DMS153 (cell line): Measurements from ENCODE around the gene ASB4.
A peak's percentile ranks its signal among the peaks of the same experiment; 100 is the strongest.

Experiments
- DNase-seq: peaks from one replicate; lab custom pipeline; 2025; lab: John Stamatoyannopoulos, UW

Gene ASB4

GRCh38 chr7:95526128-95526738 lies 40.5 kb downstream of the ASB4 start:
- DNase-seq: no peak

DNA sequence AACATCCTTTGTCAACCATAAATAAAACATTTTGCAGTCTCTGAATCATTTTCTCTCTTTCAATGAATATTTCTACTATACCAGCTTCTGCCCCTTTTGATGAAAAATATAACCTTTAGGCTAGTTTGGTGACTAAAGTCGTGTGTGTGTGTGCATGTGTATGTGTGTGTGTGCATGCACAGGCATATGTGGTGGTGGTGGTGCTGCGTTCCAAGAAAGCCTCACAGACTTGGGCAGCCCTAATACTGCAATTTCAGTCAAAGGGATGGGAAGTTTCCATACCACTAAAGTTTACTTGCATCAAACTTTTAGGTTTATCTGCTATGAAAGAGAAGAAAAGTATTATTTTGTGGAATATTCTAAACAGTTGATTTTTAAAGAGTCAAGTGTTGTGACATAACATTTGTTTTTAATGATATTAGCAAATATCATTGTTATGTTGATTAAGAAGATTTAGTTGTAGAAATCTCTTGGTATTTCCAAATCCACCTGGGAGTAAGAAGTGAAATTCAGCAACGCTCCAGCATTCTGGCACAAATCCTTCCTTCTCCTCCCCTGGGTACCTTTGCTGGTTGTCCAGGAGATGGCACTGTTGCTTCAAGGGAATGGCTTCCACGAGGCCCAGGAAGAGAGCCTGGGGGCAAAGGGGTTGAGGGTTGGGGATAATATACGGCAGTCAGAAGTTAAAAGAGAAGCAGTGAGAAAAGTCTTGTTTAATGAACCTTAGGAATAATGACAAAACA lies 41.5 kb downstream of the ASB4 start:
- peak; percentile 30 for DNase-seq

DNA sequence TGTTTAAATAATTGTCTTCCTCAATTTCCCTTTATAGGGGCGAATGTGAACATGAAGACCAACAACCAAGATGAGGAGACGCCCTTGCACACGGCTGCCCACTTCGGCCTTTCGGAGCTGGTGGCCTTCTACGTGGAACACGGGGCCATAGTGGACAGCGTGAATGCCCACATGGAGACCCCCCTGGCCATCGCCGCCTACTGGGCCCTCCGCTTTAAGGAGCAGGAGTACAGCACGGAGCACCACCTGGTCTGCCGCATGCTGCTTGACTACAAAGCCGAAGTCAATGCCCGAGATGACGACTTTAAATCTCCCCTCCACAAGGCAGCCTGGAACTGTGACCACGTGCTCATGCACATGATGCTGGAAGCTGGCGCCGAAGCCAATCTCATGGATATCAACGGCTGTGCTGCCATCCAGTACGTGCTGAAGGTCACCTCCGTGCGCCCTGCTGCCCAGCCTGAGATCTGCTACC lies 42.1 kb downstream of the ASB4 start:
- DNase-seq: no peak

GRCh38 chr7:95529701-95530100 lies 44.0 kb downstream of the ASB4 start:
- DNase-seq: no peak

DNA sequence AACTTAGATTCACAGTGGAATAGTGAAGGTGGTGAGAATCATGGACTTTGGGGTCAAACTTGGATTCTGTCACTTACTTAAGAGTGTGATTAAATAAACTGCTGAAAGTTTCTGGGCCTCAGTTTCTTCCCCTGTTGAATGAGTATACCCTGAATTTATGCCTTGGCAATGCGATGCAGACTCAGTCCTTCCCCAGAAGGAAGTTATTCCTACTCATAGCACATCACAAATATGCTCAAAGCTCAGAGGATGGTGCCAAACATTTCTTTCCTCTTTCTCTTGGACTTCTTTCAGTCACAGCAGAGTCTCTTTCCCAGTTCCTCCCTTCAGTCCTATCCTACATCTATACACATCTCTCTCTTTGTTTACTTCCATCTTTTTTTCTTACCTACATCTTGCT lies 45.1 kb downstream of the ASB4 start:
- DNase-seq: no peak

DNA sequence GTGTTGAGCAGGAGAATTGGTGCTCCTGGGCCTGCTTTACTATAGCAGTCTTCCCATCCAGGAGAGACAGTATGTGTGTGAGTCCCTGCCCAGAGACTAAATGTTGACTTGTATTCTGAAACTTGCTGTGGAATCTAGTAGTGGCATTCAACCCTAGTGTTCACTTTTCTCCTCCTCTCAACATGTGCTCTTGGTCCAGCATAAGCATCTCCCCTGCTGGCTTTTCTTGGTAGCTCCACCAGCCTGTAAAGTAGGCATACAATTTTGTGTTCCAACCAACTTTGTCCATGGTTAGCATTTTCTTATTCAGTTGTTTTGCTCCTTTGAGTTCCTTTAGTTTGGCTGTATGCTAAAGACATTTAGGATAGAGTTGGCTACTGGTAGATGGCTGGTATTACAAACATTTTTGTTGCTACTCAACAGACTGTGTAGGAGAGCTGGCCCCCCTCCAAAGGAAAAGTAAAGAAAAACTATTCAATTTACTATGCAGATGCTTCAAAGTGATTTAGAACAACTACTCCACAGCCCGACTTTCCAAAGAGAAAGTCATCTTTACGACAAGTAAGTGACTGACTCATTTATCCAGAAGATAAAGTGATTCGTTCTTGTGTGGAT lies 46.0 kb downstream of the ASB4 start:
- no peak for DNase-seq

GRCh38 chr7:95534796-95535195 lies 49.1 kb downstream of the ASB4 start:
- no peak for DNase-seq

GRCh38 chr7:95535662-95536061 lies 49.9 kb downstream of the ASB4 start:
- DNase-seq: no peak

- DNase-seq: no peak
Observed at GRCh38 chr7:95536656-95537311, 51.0 kb downstream of the ASB4 start.

- no peak for DNase-seq
Observed at GRCh38 chr7:95537468-95537867, 51.7 kb downstream of the ASB4 start.

DNA sequence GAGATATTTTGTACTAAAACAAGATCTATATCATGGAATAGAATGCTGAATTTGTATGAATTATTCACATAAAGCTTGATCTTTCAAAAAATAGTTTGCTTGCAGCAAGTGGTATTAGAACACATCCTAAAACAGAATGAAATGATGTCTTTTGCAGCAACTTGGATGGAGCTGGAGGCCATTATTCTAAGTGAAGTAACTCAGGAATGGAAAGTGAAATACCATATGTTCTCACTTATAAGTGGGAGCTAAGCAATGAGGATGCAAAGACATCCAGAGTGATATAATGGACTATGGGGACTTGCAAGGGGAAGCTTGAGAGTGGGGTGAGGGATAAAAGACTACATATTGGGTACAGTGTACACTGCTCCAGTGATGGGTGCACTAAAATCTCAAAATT lies 53.7 kb downstream of the ASB4 start:
- no peak for DNase-seq

GRCh38 chr7:95540366-95540765 lies 54.6 kb downstream of the ASB4 start:
- DNase-seq: no peak

DNA sequence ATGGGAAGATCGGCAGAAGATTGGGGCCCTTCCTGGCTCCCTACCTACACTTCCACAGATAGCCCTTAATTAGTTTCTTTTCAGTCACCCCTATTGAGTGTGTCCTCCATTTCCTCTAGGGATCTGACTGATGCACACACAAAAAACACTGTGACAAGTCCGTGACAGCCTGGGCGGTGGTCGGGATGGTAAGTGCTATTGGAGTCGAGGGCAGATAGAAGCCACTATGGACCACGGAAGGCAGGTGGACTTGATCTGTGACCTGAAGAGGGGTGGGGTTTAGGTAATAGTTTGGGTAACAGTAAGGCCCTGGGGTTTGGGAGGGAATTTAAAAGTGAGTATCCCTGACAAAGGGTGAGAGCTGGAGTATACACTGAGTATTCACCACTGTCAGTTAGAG lies 57.6 kb downstream of the ASB4 start:
- DNase-seq: no peak

DNA sequence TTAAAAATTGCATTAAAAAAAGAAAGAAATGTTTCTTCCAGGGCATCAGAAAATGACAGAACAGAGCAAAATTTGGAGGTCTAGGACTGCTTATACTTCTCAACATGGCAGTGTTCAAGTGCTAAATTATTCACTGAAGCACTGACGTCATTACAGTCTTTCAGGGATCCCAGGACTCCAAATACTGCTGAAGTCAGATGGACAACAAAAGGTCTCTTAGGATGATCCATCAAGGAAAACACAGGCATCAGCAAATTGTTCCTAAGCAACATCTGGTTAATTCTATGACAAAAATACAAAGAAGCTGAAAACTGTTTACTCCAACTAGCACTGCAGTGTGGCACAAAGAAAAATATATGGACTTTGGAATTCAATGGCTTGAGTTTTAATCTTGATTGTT lies 58.4 kb downstream of the ASB4 start:
- no peak for DNase-seq

DNA sequence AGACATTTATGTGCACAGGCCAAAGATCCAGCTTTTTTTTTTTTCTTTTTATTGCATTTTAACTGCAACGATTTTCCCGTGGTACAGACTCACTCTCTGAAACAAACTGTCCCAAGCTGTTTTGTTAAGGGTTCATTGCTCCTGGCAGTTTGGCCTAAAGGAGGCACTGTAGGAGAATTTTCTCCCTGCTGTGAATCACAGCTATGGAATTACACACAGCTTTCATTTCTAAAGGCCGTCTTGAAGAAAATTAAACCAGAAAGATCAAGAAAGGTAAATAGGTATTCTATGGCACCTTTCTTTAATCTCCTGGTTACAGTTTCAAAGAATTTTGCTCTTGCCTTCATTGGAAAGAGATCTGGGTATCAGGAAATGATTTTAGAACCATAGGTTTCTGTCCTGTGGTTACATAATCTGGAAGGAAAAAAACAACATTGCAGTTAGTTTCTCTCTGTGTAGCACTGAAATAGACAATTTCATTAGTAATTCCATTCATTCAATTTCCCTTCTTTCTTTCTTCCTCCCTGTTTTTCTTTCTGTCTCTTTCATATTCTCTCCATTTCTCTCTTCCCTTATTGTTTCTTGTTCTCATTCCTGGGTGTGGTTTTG lies 59.4 kb downstream of the ASB4 start:
- DNase-seq: no peak

- DNase-seq: no peak
Observed at GRCh38 chr7:95545673-95546072, 59.9 kb downstream of the ASB4 start.

DNA sequence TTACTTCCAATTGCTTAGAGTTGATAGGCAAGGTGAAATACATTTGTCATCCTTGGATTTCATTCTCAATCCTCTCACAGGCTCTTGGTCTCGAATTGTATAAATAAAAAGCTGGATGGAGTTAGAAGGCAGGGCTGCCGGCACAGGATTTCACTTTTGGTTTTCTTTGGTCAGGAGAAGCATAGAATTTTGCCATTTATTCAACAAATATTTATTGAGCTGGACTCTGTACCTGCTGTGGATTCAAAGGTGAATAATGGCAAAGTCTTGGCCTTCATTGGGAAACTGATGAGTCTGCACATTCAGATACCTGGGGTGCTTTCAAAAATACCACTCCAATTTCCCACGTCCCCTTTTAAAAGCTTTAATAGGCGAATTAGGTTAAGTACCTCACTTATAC lies 60.9 kb downstream of the ASB4 start:
- no peak for DNase-seq

GRCh38 chr7:95547361-95548348 lies 61.9 kb downstream of the ASB4 start:
- DNase-seq: no peak

DNA sequence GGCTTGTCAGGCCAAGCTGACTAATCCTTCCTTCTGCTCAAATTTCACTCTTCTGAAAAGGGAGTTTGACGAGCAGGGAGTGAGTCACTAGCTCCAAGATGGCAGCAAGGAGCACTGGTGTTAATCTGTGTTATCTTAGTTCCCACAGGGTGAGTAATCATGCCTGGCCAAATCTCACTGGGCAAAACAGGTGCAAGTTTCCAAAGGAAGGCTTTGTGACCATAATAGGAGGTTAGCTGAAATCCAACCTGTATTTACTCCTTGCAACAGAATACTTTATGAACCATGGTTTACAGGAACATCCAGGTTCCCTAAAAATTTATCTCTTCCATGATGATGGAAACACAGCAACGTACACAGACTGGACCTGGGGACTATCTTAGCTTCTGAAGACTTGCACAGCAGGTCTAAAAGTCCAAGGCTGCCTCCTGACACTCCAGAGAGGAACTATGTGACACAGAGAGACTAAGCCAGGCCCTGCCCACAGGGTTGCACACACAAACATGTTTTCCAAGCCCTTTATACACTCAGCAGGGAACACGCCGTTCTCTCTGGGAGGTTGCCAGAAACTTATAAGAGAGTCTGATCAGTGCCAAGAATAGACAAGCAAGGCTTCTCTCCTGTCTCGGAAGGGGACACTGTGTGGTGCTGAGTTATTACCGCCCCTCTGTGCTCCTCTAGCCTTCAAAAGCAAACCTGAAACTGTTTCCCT lies 64.2 kb downstream of the ASB4 start:
- peak; percentile 46 for DNase-seq

GRCh38 chr7:95550546-95550945 lies 64.8 kb downstream of the ASB4 start:
- DNase-seq: no peak
